ENCODE results near the gene DHODH.

DNA sequence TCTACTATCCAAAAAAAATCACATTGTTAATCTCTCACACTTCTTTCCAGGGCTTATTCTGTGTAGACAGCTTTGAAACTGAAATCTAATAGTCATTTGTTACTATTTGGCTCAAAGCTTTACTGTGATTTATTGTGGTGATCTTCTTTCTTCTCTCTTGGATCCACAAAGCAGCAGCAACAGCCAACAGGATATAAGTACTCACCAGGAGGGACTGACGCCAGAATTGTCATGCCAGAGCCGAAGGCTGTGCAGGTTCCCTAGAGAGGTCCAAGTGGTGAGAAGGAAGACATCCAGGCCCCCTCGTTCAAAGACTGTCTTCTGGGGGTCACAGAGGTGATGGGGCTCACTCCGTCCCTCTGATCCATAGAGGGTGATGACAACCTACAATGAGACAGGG is 41.6 kb upstream of the DHODH start:
- TF ChIP-seq, protein P1, sequence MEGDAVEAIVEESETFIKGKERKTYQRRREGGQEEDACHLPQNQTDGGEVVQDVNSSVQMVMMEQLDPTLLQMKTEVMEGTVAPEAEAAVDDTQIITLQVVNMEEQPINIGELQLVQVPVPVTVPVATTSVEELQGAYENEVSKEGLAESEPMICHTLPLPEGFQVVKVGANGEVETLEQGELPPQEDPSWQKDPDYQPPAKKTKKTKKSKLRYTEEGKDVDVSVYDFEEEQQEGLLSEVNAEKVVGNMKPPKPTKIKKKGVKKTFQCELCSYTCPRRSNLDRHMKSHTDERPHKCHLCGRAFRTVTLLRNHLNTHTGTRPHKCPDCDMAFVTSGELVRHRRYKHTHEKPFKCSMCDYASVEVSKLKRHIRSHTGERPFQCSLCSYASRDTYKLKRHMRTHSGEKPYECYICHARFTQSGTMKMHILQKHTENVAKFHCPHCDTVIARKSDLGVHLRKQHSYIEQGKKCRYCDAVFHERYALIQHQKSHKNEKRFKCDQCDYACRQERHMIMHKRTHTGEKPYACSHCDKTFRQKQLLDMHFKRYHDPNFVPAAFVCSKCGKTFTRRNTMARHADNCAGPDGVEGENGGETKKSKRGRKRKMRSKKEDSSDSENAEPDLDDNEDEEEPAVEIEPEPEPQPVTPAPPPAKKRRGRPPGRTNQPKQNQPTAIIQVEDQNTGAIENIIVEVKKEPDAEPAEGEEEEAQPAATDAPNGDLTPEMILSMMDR (IDR thresholded peaks at IDR 0.05; ENCODE audit: low read length): no peak
- no peak for TF ChIP-seq EZH2 (optimal IDR thresholded peaks at IDR 0.05; ENCODE audit: low read depth, low read length)
